HG03469 (cell line): Measurements from ENCODE around the gene OR1S1.
"Not testable (repeated sequence)": the region's sequence is repeated elsewhere in the genome, so short reads cannot be mapped to it uniquely, and the experiment has no call there.

Experiments used
- ATAC-seq: cut with Tn5 transposase; IDR thresholded peaks from one replicate; pipeline ENCODE4 v1.9.1; 2021; ENCODE audit warnings: mild to moderate bottlenecking, moderate library complexity, moderate number of reproducible peaks; ENCODE audit not compliant: unreplicated experiment

OR1S1 gene

DNA sequence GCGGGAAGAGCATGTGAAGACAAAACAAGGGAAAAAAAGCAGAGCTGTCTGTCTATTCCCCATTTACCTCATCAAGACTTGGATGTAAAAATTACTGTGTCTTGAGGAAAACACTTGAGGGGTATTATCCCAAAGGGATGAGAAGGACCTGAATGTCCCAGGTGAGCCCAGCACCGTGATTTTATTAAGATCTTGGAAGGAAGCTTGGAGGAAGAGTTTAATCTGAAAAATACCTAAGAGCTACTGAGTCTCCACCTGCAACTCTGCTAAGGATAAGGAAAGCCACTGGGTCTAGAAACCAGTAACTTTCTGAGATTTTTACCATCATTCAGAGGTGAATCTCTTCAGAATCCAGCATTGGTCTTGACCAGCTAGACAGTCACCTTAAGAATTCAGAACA, at the start of gene OR1S1:
Gene OR1S1 (plus strand): TSS at position 301 of the 400 bp plus-strand sequence.
- not testable (repeated sequence) for ATAC-seq

DNA sequence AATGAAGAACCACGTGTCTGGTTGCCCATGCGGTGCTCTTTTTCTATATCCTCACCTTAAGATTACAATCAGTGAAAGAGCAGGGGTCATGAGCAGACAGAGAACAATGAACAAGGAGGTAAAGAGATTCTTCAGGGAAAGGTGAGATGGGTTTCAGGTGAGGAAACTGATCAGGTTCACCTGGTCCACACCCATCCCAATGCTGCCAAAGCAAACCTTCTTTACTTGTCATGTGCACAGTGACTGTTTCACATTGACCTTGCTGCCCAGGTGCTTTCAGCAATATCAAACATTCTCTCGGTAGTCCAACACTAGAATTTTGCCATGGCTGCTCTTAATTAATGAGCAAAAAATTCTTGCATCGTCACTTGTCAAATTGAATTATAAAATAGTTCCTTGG, 48.1 kb upstream of the OR1S1 start:
- no peak for ATAC-seq

DNA sequence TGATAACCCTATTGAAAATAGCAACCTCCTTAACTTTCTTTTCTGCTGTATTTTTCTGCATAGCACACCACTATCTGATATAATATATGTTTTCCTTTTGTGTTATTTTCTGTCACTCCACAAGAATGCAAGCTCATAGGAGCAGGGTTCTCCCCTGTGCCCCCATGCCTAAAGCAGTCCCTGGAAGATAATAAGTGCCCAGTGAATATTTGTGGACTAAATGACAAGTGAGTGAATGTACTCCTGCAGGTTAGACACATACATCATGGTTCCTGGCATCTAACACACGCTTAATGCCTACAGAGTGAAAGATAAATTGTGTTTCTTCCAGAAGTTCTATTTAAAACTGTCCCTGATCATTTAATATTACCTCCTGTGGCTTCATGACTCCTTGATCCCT, 47.5 kb upstream of the OR1S1 start:
- no peak for ATAC-seq

DNA sequence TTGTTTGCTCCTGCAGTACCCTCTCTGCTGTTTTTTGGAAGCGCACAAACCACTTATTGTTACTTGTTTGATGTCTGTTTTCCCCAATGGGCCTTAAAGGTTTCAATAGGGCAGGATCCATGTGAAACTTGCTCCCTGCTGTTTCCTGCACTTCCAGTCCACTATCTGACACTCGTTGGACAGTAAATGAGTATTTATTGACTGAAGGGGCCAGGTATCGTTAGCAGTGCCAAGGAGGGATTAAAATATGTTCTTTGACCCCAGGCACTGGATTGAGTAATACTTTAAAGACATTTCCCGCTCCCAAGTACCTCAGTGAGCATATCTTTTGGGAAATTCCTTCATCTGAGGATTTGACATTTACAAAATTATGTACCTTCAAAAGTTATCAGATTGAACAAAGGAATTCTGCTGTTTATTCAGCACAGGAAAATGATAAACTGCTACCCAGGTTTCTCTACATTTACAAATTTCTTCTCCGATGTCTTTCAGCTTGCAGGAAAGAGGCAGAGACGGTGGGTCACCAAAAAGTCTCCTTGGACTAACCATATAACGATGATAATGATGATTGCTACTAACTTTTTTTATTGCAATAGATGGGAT, 46.9 kb upstream of the OR1S1 start:
- no peak for ATAC-seq

DNA sequence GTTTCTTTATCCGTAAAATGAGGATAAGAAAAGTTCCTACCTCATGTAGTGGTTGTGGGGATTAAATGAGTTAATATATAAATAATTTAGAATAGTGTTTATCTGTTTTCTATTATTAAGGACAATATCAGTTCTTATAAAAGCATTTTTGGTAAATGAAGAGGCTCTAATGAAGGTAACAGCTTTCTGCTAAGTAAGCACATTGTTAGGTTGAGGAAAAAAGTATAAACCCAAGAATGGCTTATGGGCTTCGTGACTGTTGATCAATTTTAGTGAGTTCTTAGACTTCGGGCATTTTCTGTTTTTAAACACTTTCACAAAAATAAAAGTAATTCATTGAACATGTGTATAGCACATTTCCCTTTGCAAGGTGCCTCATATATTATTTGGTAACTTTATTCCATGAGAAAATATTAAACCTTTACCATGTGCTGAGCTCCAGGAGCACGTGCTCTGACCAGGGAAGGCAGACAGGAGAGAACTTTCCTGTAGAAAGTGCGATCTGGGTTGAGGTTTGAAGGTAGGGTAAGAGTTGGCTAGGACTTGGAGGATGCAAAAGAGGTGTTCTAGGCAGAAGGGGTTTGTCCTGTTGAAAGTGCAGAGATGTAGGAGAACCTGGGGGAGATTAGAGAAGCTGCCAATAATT, 35.0 kb upstream of the OR1S1 start:
- no peak for ATAC-seq

DNA sequence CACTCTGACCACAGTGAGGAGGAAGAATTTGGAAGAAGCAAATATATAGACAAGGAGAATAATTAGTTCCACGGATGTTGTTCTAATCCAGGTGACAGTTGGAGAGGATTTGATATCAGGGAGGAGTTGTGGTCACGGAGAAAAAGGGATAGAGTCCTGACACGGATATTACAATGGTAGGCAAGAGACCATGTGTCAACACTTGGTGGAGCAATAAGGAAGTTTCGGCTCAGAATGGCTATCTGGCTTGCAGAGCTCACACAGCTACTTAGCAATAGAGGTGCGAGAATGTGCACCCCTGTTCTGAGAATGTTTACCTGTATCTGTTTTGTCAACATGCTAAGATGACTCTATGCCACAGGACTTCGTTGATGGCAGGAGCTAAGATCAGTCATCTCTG, 34.1 kb upstream of the OR1S1 start:
- no peak for ATAC-seq

DNA sequence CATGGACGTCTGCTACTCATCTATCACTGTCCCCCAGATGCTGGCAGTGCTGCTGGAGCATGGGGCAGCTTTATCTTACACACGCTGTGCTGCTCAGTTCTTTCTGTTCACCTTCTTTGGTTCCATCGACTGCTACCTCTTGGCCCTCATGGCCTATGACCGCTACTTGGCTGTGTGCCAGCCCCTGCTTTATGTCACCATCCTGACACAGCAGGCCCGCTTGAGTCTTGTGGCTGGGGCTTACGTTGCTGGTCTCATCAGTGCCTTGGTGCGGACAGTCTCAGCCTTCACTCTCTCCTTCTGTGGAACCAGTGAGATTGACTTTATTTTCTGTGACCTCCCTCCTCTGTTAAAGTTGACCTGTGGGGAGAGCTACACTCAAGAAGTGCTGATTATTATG, 32.9 kb upstream of the OR1S1 start:
- no peak for ATAC-seq

DNA sequence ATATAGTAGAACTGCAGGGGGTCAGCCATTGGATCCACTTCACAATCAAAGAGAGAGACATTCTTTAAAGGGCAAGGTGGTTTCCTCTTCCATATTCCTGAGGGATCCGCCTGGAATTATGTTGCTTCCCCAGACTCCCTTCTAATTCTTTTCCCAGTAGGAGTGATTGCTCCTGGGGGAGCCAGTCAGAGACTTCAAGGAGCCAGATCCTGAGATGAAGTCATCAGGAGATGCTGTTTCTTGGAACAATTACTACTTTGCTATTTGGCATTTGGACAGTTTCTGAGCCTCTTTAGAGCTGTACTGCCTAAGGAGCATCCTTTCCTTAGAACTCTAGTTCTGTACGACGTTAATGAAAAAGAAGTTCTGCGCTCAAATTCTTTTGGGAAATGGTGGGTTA, 25.6 kb upstream of the OR1S1 start:
- ATAC-seq: no peak

DNA sequence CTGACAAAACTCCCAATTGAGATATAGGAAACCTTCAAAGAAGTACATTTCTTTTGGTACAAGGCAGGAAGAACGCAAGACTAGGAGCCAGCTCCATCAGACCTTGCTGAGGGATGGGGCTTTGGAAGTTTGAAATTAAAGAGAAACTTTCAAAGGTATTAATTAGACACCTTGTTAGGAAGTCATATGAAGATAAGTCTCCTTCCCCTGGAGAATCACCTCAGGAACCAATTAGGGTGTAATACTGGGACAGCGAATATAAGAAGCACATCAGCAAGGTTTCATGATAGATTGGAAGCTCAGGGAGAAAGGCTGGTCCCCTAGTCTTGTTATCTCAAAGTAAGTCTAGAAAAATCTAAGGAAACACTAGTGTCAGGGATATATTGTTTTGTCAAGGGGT, 23.8 kb upstream of the OR1S1 start, which contains the start of gene OR9Q2:
Gene OR9Q2 (plus strand): TSS at position 301 of the 400 bp plus-strand sequence. CDS start 1,421 bp downstream, outside the sequence.
- ATAC-seq: no peak

DNA sequence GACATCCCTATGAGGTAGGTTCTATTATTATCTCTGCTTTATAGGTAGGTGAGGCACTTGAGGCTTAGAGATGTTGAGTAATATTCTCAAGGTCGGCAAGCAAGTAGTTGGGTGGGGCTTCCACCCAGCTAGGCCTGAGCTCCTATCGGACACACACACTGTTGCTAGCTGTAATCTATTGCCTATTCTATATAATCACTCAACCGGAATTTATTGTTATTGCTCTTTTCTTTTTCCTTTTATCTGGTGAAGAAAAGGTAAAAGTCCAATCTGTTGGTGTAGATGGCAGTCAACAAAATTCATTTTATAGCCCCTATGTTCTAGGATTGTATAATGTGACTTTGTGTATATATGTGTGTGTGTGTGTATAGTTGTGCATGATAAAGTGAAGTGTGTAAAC, 20.3 kb upstream of the OR1S1 start:
- no peak for ATAC-seq

DNA sequence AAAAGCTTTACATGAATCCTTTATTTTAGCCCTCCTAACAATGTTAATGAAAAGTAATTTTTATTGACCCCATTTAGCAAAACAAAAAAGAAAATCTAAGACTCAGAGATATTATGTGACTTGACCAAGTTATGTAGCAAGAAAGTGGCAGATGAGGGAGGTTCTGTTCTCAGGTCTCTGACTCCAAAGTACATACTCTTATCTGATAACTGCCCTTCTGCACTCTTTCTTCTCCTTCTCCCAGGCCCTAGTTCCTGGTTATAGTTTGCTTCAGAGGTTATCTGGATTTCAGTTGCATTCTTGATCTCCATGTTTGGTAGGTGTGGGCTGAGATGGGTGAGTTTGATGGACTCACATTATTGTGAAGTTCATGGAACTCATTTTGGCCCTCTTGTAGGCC, 19.1 kb upstream of the OR1S1 start:
- ATAC-seq: no peak

DNA sequence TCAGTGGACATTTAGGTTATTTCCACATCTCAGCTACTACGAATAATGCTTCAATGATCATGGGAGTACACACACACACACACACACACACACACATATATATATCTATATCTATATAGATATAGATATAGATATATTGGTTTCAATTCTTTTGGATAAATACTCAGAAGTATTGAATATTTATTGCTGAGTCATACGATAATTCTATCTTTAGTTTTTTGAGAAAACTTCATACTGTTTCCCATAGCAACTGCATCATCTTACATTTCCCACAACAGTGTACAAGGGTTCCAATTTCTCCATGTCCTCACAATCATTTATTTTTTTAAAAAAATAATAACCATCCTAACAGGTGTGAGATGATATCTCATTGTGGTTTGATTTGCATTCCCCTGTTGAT, 16.6 kb upstream of the OR1S1 start:
- no peak for ATAC-seq

DNA sequence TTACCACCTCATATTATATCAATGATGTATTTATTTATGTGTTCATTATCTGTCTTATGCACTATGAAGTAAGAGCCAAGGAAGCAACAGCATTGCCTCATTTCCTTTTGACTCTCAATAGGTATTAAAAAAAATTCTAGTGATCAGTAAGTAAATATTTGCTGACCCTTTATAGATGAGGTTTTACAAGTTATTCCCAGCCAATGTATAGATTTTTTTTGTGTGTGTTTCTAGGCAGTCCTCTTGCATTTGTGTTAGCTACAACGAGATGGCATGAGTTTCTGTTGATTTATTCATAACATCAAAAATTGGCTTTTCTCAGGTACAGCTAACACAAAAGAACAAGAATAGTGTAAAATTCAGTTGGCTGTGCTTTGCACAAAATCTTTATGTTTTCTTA, 13.2 kb upstream of the OR1S1 start:
- ATAC-seq: no peak

DNA sequence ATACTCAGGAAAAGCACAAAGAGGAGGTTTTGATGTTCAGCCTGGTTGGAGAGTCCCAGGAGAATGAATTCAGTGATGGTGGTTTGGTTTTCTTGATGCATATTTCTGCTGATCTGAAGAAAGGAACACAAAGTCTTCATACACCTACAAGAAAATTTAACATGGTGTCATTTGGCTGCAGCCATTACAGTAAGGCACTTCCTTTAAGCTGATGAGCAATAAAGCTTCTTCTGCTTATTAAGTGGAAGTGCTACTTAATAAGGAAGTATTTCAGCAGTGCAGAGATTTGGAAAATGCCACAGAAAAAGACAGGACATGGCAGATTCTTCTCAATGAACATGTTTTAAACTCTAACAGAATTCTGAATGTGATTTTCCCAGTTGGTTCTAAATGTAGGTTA, 8.5 kb upstream of the OR1S1 start, which contains the start of gene OR1S2:
Gene OR1S2 (minus strand): TSS at position 101 of the 400 bp plus-strand sequence. CDS start 0 bp downstream, at position 101.
- no peak for ATAC-seq

DNA sequence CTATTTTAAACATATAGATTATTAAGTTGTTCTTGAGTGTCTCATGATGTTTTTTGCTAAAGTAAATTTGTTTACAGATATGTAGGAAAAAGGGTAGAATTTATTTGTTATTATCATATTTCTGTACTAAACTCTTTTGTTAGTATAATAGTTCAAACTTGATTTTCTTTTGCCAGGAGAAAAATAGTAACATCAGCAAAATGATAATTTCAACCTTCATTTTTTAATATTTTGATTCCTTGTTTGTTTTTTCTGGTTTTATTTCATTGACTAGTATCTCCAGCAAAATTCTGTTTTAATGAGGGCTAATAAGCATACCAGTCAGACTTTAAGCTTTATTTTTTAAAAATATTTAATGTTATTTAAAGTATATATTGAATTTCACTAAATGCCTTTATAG, 4.0 kb downstream of the OR1S1 start:
- ATAC-seq: no peak

DNA sequence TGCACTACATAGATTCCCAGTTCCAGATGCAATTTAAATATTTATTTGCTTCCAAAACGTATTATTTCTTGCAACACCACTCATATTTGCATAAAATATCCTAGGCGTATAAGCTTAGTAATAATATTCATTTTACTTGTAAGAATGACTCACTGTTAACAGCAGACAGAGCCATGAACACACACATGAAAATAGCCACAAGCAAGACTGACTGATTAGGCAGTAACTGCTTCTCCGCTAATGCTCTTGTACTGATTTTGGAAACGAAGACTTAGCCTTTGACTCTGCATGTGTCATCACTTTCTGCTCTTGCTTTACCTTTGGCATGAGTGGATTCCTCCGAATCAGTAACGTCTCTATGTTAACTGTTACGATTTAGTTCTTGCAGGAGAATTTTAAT, 10.2 kb downstream of the OR1S1 start:
- no peak for ATAC-seq

DNA sequence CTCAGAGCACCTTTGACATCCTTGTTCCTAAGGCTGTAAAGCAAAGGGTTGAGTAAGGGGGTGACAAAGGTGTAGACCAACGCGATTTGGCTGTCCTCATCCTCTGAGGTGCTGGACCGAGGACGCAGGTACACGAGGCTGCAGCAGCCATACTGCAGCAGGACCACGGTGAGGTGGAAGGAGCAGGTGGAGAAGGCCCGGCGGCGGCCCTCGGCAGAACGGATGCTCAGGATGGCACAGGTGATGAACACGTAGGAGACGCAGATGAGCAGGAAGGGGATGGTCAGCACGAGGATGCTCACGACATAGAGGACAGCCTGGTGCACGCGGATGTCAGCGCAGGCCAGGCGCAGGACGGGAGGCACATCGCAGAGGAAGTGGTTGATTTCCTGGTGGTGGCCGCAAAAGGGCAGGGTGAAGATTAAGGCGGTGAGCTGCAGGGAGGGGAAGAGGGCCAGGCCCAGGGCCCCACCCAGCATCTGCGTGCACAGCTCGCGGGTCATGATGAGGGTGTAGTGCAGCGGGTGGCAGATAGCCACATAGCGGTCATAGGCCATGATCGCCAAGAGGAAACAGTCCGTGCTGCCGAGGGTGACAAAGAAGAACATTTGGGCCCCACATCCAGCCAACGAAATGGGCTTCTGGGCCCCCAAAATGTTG, 15.6 kb downstream of the OR1S1 start:
- no peak for ATAC-seq

DNA sequence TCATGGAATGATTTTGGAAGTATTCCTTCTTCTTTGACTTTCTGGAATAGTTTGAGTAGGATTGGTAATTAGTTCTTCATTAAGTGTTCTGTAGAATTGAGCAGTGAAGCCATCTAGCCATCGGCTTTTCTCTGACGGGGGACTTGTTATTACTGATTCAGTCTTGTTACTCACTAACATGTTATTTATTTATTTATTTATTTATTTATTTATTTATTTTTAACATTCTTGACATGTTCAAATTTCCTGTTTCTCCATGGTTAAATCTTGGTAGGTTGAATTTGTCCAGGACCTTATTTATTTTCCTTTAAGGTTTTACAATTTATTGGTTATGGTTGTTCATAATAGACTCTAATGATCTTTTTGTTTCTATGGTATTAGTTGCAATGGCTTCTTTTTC, 31.4 kb downstream of the OR1S1 start:
- ATAC-seq: no peak

DNA sequence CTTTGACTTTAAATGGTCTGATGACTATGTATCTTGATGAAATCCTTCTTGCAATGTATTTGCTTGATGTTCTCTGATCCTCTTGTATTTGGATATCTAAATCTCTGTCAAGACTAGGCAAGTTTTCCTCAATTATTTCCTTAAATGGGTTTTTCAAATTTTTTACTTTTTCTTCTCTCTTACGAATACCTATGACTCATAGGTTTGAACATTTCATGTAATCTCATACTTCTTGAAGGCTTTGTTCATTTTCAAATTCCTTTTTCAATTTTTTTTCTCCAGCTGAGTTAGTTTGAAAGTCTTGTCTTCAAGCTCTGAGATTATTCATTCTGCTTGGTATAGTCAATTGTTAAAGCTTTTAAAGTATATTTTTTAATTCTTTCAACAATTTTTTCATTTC, 42.4 kb downstream of the OR1S1 start:
- no peak for ATAC-seq

DNA sequence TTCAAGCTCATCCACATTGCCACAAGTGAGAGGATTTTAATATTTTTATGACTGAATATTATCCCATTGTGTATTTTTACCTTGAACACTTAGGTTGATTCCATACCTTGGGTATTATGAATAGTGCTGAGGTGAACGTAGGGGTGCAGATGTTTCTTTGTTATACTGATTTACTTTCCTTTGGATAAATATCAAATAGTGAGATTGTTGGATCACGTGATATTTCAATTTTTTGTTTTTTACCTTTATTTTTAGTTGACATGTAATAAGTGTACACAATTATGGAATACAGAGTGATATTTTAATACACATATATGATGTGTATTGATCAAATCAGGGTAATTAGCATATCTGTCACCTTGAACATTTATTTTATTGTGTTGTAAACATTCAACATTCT, 47.5 kb downstream of the OR1S1 start:
- no peak for ATAC-seq
